Thyroid gland (tissue), 4 donors: ENCODE data around the gene SPTBN1. TPM values are rescaled to one million over a fixed set of nuclear protein-coding genes. Genes with fewer than 3 reads are reported as not detected.
A peak's percentile ranks its signal among the peaks of the same experiment; 100 is the strongest.

Experiments used
- DNase-seq, 2 donors: peaks; one replicate each; pipeline ENCODE4 v3.0.0-alpha.2; 2019
- H3K27ac ChIP-seq, 3 donors: fragments of 200-600 bp; sonication (generic); 1 replicate in 2 of 3; 2 replicates in 1 of 3; pipeline ENCODE4 v1.5.1; 2016 to 2019; ENCODE audit warnings: mild to moderate bottlenecking in 1 of 3, moderate library complexity in 1 of 3
- H3K27me3 ChIP-seq: fragments of 200-600 bp; sonication (generic); one replicate; pipeline ENCODE4 v1.5.1; 2019
- H3K36me3 ChIP-seq, 2 donors: fragments of 200-600 bp; sonication (generic); one replicate each; pipeline ENCODE4 v1.5.1; 2016 to 2019
- H3K4me1 ChIP-seq, 2 donors: fragments of 200-600 bp; sonication (generic); one replicate each; pipeline ENCODE4 v1.5.1; 2017 to 2019
- H3K4me3 ChIP-seq, 3 donors: fragments of 200-600 bp; sonication (generic); replicated peaks in 1 of 3; 1 replicate in 2 of 3; 2 replicates in 1 of 3; pipeline ENCODE4 v1.5.1; 2016; ENCODE audit warnings: mild to moderate bottlenecking in 1 of 3
- H3K9me3 ChIP-seq: fragments of 200-600 bp; sonication (generic); one replicate; pipeline ENCODE4 v1.5.1; 2017
- POLR2A ChIP-seq, 2 donors: fragments of 450-650 bp; IDR thresholded peaks; one replicate each; pipeline ENCODE4 v1.6.1; 2017; ENCODE audit warnings: antibody characterized with exemption in 2 of 2, mild to moderate bottlenecking in 2 of 2, moderate library complexity in 1 of 2
- WGBS, 2 donors: methylation state at CpG; one replicate each; pipeline ENCODE4 v1.1.5; 2017; 5-methylcytosine and 5-hydroxymethylcytosine counted together
- intact Hi-C: fragments of 100-400 bp; cut with DNase I; formaldehyde crosslinking; loops from one replicate; pipeline ENCODE4 v1.15.1; 2023
- total RNA-seq, 4 donors: library from RNA; depleted of rRNA; stranded (reverse); fragments of >200 nt; gene quantifications; one replicate each; pipeline ENCODE4 v1.2.3, GENCODE V29; 2016
- TF ChIP-seq, protein P1 (sequence below), 6 experiments: fragments of 200-600 bp in 3 of 6; fragments of 450-650 bp in 3 of 6; sonication (generic) in 3 of 6; IDR thresholded peaks; one replicate each; pipeline ENCODE4 v1.5.1; 2016 to 2019; ENCODE audit warnings: antibody characterized with exemption in 6 of 6, mild to moderate bottlenecking in 2 of 6, inconsistent platforms in 1 of 6, moderate library complexity in 1 of 6

Gene SPTBN1
- total RNA-seq, 4 donors from 2014 or later, result 381 to 513 (median 419) TPM

DNA sequence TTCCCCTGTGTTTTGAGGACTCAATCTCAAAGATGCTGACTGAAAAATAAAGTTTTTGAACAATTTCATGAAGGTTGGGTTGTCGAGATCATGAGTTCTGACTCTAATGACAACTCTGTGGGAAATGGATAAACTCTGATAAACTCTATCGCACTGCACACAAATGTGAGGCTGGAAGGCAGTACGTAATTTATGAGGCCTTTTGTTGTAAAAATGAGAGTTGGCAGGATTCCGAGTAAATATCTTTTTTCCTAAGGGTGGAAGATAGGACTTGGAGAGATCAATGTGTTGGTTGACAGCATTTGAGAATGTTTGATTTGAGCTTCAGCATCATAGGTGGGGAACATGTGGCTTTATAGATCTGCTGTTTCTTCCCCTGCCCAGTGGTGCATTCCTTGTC, 90.4 kb downstream of the SPTBN1 start:
- Histone ChIP-seq H3K9me3 (no peaks in the 10 kb centered on the region), H3K27me3 (no peaks in the 10 kb centered on the region), H3K27ac (peak overlapping the region in 1 of 3 donors; percentile 40), H3K36me3 (no peaks in the 10 kb centered on the region), H3K4me1 (peaks cover 11 to 49% of the 10 kb centered on the region in 2 donors), H3K4me3 (no peak overlapping the region)
- no peak for DNase-seq
- WGBS, 2 donors, result 78 to 82% methylated on average over 4 of the region's 4 CpGs
- intact Hi-C loops, result no loop called here
- no peak for TF ChIP-seq POLR2A (IDR thresholded peaks at IDR 0.05)
- TF ChIP-seq, protein P1, sequence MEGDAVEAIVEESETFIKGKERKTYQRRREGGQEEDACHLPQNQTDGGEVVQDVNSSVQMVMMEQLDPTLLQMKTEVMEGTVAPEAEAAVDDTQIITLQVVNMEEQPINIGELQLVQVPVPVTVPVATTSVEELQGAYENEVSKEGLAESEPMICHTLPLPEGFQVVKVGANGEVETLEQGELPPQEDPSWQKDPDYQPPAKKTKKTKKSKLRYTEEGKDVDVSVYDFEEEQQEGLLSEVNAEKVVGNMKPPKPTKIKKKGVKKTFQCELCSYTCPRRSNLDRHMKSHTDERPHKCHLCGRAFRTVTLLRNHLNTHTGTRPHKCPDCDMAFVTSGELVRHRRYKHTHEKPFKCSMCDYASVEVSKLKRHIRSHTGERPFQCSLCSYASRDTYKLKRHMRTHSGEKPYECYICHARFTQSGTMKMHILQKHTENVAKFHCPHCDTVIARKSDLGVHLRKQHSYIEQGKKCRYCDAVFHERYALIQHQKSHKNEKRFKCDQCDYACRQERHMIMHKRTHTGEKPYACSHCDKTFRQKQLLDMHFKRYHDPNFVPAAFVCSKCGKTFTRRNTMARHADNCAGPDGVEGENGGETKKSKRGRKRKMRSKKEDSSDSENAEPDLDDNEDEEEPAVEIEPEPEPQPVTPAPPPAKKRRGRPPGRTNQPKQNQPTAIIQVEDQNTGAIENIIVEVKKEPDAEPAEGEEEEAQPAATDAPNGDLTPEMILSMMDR (IDR thresholded peaks at IDR 0.05), result no peak

DNA sequence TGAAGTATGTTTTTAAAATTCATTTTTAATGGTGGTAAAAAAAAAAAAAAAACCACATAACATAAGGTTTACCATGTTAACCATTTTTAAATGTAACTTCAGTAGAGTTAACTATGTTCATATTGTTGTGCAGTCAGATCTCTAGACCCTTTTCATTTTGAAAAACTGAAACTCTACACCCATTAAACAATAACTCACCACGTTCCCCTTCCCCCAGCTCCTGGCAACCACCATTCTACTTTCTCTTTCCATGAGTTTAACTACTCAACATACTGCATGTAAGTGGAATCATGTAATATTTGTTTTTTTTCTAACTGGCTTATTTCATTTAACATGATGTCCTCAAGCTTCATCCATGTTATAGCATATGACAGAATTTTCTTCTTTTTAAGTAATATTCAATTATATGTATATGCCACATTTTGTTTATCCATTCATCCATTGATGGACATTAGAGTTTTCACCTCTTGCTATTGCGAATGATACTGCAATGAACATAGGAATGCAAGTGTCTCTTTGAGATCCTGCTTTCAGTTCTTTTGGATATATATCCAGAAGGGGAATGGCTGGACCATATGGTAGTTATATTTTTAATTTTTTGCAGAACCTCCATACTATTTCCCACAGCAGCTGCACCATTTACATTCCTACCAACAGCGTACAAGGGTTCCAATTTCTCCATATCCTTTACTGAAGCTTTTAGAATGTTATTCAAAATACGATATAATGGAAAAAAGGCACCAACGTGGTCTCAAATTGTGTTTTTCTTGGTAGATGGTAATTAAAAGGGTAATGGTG, 91.0 kb downstream of the SPTBN1 start:
- Histone ChIP-seq H3K4me3 (no peak overlapping the region), H3K27me3 (no peaks in the 10 kb centered on the region), H3K9me3 (no peaks in the 10 kb centered on the region), H3K36me3 (no peaks in the 10 kb centered on the region), H3K4me1 (peaks cover 11 to 52% of the 10 kb centered on the region in 2 donors), H3K27ac (no peak overlapping the region)
- no peak for DNase-seq
- TF ChIP-seq, protein P1 (IDR thresholded peaks at IDR 0.05), result no peak
- no peak for TF ChIP-seq POLR2A (IDR thresholded peaks at IDR 0.05)
- intact Hi-C loops, result no loop called here
- 88 to 90% methylated on average over 5 of the region's 5 CpGs for WGBS, 2 donors

DNA sequence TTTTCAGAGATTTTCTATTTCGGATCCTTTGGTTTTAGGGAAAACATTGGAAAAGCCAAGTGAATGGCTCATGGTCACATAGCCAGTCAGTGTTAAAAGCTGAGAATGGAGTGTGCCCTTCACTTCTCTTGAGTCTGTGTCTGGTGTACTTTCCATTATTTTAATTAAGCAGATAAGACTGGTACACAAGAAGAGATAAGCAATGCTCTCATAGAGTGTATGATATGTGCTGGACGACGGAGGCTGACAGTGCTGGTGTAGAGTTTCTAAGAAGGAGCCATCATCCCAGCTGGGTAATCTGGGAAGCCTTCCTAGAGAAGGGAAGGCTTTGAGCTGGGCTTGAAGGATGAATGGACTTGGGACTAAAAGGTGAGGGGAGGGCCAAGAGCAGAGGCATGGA, 93.3 kb downstream of the SPTBN1 start:
- no peaks in the 10 kb centered on the region for H3K9me3 ChIP-seq
- no peak overlapping the region for H3K27ac ChIP-seq
- intact Hi-C loops, result no loop called here
- no peaks in the 10 kb centered on the region for H3K36me3 ChIP-seq
- WGBS, 2 donors, result 93 to 97% methylated on average over 3 of the region's 3 CpGs
- peaks cover 20 to 54% of the 10 kb centered on the region in 2 donors for H3K4me1 ChIP-seq
- no peaks in the 10 kb centered on the region for H3K27me3 ChIP-seq
- DNase-seq, result no peak
- H3K4me3 ChIP-seq, result no peak overlapping the region
- TF ChIP-seq POLR2A (IDR thresholded peaks at IDR 0.05), result no peak
- TF ChIP-seq, protein P1 (IDR thresholded peaks at IDR 0.05), result no peak

DNA sequence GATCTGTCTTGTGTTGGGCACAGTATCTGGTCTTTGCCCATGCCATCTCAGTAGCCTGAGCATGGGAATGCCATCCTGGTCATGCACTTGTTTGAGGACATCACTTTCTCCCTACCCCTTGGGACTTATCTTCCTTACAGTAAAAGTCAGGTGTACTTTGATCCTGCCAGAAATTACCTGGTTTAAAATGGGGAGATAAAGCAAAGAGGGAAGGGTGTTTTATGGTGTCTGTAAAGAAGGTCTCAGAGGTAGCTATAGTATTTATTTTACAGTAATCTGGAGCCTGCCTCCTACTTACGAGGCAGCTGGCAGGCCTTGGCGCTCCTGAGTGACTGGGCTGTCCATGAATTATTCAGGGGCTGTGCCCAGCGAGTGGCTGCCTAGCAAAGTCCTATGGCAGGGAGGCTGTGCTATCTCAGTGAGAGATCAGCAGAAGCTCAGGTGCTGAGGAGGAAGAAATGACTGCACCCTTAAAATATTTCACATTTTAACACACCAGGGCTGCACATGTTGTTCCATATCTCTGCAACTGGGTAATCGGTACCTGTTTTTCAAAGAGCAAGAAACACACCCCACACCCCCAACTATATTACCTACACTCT, 93.9 kb downstream of the SPTBN1 start:
- Histone ChIP-seq H3K36me3 (no peaks in the 10 kb centered on the region), H3K4me1 (peaks cover 20 to 59% of the 10 kb centered on the region in 2 donors), H3K27me3 (no peaks in the 10 kb centered on the region), H3K9me3 (no peaks in the 10 kb centered on the region), H3K4me3 (no peak overlapping the region), H3K27ac (peak overlapping the region in 1 of 3 donors; percentile 47)
- DNase-seq, result peak in 1 of 2 donors; percentile 18
- WGBS, 2 donors, result 74 to 90% methylated on average over 4 of the region's 4 CpGs
- no peak for TF ChIP-seq POLR2A (IDR thresholded peaks at IDR 0.05)
- TF ChIP-seq, protein P1 (IDR thresholded peaks at IDR 0.05), result no peak
- intact Hi-C loops, result no loop called here

DNA sequence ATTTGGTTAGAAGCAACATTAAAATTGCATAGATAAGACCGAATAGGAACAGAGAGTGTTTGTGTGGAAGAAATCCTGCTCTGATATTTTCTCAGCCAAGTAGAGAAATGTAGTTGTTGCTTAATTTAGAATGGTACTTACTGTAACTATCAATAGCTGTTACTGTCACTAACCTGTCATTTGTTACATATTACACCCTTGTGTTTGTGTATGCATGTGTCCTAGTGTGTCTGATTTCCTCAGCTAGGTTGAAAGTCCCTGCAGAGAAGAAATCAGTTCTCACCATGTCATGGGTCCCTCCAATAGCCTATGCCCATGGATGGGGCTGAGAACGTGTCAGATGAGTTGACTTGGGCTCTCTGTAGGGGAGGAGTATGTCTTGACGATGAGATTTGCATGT, 94.4 kb downstream of the SPTBN1 start:
- TF ChIP-seq, protein P1 (IDR thresholded peaks at IDR 0.05), result no peak
- no peak for TF ChIP-seq POLR2A (IDR thresholded peaks at IDR 0.05)
- WGBS, 2 donors, result 66 to 69% methylated on average over 3 of the region's 3 CpGs
- Histone ChIP-seq H3K9me3 (no peaks in the 10 kb centered on the region), H3K4me3 (no peak overlapping the region), H3K4me1 (peaks cover 16 to 62% of the 10 kb centered on the region in 2 donors), H3K27me3 (no peaks in the 10 kb centered on the region), H3K27ac (peak overlapping the region in 2 of 3 donors; percentile 20 to 47), H3K36me3 (no peaks in the 10 kb centered on the region)
- intact Hi-C loops, result no loop called here
- DNase-seq, result no peak
